HG03045 (cell line): ENCODE measurements around the gene DNAL4.

ENCODE experiments used
- ATAC-seq: cut with Tn5 transposase; IDR thresholded peaks from one replicate; pipeline ENCODE4 v1.9.1; 2021; ENCODE audit warnings: mild to moderate bottlenecking, moderate library complexity; ENCODE audit not compliant: unreplicated experiment

Gene DNAL4

GRCh38 chr22:38760477-38761201 is 33.3 kb downstream of the DNAL4 start:
- no peak for ATAC-seq

GRCh38 chr22:38759005-38759404 is 34.9 kb downstream of the DNAL4 start:
- no peak for ATAC-seq

GRCh38 chr22:38758276-38758945 is 35.5 kb downstream of the DNAL4 start:
- ATAC-seq, result no peak

- no peak for ATAC-seq
Measured at GRCh38 chr22:38757464-38757757, 36.5 kb downstream of the DNAL4 start.

- ATAC-seq, result no peak
Measured at GRCh38 chr22:38756711-38757463, 37.1 kb downstream of the DNAL4 start.

GRCh38 chr22:38755911-38756532 is 37.9 kb downstream of the DNAL4 start, which contains the start of gene SUN2:
TSS of gene SUN2 (minus strand) at chr22:38755998. CDS start at chr22:38752628, 3,370 bp downstream.
- ATAC-seq, result peak; percentile 72

- peak; percentile 39 for ATAC-seq
Measured at GRCh38 chr22:38755155-38755910, 38.6 kb downstream of the DNAL4 start.

- no peak for ATAC-seq
Measured at GRCh38 chr22:38754751-38755154, 39.2 kb downstream of the DNAL4 start.

GRCh38 chr22:38753948-38754750 is 39.8 kb downstream of the DNAL4 start:
- ATAC-seq, result no peak

- ATAC-seq, result no peak
Measured at GRCh38 chr22:38751422-38752346, 42.3 kb downstream of the DNAL4 start.

GRCh38 chr22:38751066-38751421 is 42.9 kb downstream of the DNAL4 start:
- ATAC-seq, result no peak

GRCh38 chr22:38750638-38751037 is 43.3 kb downstream of the DNAL4 start:
- ATAC-seq, result no peak

- no peak for ATAC-seq
Measured at GRCh38 chr22:38750104-38750503, 43.8 kb downstream of the DNAL4 start.

GRCh38 chr22:38748487-38749136 is 45.3 kb downstream of the DNAL4 start:
- no peak for ATAC-seq

GRCh38 chr22:38745676-38746460 is 48.1 kb downstream of the DNAL4 start:
- no peak for ATAC-seq

- no peak for ATAC-seq
Measured at GRCh38 chr22:38744981-38745380, 49.0 kb downstream of the DNAL4 start.

GRCh38 chr22:38742176-38742942 is 51.6 kb downstream of the DNAL4 start:
- no peak for ATAC-seq
